CD8-positive, alpha-beta memory T cell (primary cell): Measurements from ENCODE around the gene SLC35F2. TPM values are rescaled to one million over a fixed set of nuclear protein-coding genes. Genes with fewer than 3 reads are reported as not detected.

Source experiments
- CTCF ChIA-PET: fragments of 350-600 bp; sonication (Branson Sonifier 250); formaldehyde crosslinking; loops from one replicate; lab custom pipeline; 2021; ENCODE audit warnings: antibody characterized with exemption; lab: Charles Lee
- POLR2A ChIA-PET: fragments of 350-600 bp; sonication (Branson Sonifier 250); formaldehyde crosslinking; loops from one replicate; lab custom pipeline; 2021; ENCODE audit warnings: antibody characterized with exemption; lab: Charles Lee
- DNase-seq, 5 donors: peaks; one replicate each; pipeline versions ENCODE4 v3.0.0 to v3.0.0-alpha.2; 2020 to 2022; ENCODE audit warnings: mixed read lengths in 1 of 5
- H3K27ac ChIP-seq: one replicate; pipeline ENCODE4 v1.7.0; 2013; ENCODE audit warnings: low read depth, mild to moderate bottlenecking, low read length, moderate library complexity
- H3K27me3 ChIP-seq: 2 replicates; pipeline ENCODE4 v1.7.0; 2013; ENCODE audit warnings: low read length, mild to moderate bottlenecking; ENCODE audit not compliant: insufficient read depth, poor library complexity, severe bottlenecking
- H3K36me3 ChIP-seq: 2 replicates; pipeline ENCODE4 v1.7.0; 2013; ENCODE audit warnings: mild to moderate bottlenecking, low read length, moderate library complexity; ENCODE audit not compliant: insufficient read depth
- H3K4me1 ChIP-seq: 2 replicates; pipeline ENCODE4 v1.7.0; 2013; ENCODE audit warnings: mild to moderate bottlenecking, low read length, moderate library complexity; ENCODE audit not compliant: insufficient read depth
- H3K4me3 ChIP-seq: 2 replicates; pipeline ENCODE4 v1.7.0; 2013; ENCODE audit warnings: mild to moderate bottlenecking, low read length
- H3K9me3 ChIP-seq: 2 replicates; pipeline ENCODE4 v1.7.0; 2013; ENCODE audit warnings: mild to moderate bottlenecking, low read length
- H3K27ac Mint-ChIP-seq, 8 donors: one replicate each; pipeline ENCODE4 v1.8.0; 2020 to 2021; ENCODE audit warnings: mixed read lengths in 8 of 8, mild to moderate bottlenecking in 6 of 8, inconsistent platforms in 3 of 8, moderate library complexity in 3 of 8
- H3K27me3 Mint-ChIP-seq, 2 donors: one replicate each; pipeline ENCODE4 v1.8.0; 2020 to 2021; ENCODE audit warnings: mixed read lengths in 2 of 2, mild to moderate bottlenecking in 1 of 2, moderate library complexity in 1 of 2
- H3K36me3 Mint-ChIP-seq, 3 donors: one replicate each; pipeline ENCODE4 v1.8.0; 2020 to 2021; ENCODE audit warnings: mixed read lengths in 3 of 3, inconsistent platforms in 1 of 3, mild to moderate bottlenecking in 1 of 3
- H3K4me1 Mint-ChIP-seq, 3 donors: one replicate each; pipeline ENCODE4 v1.8.0; 2020 to 2021; ENCODE audit warnings: mixed read lengths in 3 of 3, inconsistent platforms in 1 of 3, mild to moderate bottlenecking in 1 of 3
- H3K4me3 Mint-ChIP-seq, 7 donors: one replicate each; pipeline ENCODE4 v1.8.0; 2020 to 2021; ENCODE audit warnings: mixed read lengths in 7 of 7, mild to moderate bottlenecking in 6 of 7, moderate library complexity in 4 of 7, inconsistent platforms in 2 of 7
- H3K9me3 Mint-ChIP-seq, 5 donors: one replicate each; pipeline ENCODE4 v1.8.0; 2020 to 2022; ENCODE audit warnings: mixed read lengths in 5 of 5, mild to moderate bottlenecking in 3 of 5, moderate library complexity in 2 of 5, inconsistent platforms in 1 of 5
- polyA plus RNA-seq: library from polyadenylated mRNA; unstranded; fragments of 300-500 nt; fragmentation: Illumina TruSeq; gene quantifications from one replicate; pipeline ENCODE4 v1.2.3, GENCODE V29; 2021
- total RNA-seq, 2 experiments: library from RNA; stranded (reverse); gene quantifications; one replicate each; pipeline ENCODE4 v1.2.3, GENCODE V29; 2021

The SLC35F2 gene
- total and polyA plus RNA-seq, 3 experiments from 2014 or later: 11.6 to 34.5 (median 32.0) TPM

- Mint-ChIP-seq H3K27ac (no peak overlapping the region), H3K4me3 (no peak overlapping the region), H3K4me1 (no peaks in the 10 kb centered on the region), H3K27me3 (peaks cover 3 to 67% of the 10 kb centered on the region in 2 donors), H3K36me3 (no peaks in the 10 kb centered on the region), H3K9me3 (peaks cover 0 to 10% (median 5%) of the 10 kb centered on the region in 5 donors)
- ChIA-PET CTCF (interaction anchor here (1.1 kb wide), 1 partner anchor 163 kb away, joined by 3 read pairs; no protein-coding TSS in a partner anchor), POLR2A (no interaction called here)
- H3K9me3 ChIP-seq: no peaks in the 10 kb centered on the region
- DNase-seq: no peak
- no peak overlapping the region for H3K27ac ChIP-seq
- no peaks in the 10 kb centered on the region for H3K27me3 ChIP-seq
- no peak overlapping the region for H3K4me3 ChIP-seq
- no peaks in the 10 kb centered on the region for H3K4me1 ChIP-seq
- no peaks in the 10 kb centered on the region for H3K36me3 ChIP-seq
These were observed 117.4 kb downstream of the SLC35F2 start for GRCh38 chr11:107741044-107741823.

Other genes with a start within 250 kb of the SLC35F2 start
- gene SLN, start 146.7 kb downstream of the SLC35F2 start, total RNA-seq: not detected
- not detected for gene SLN, start 146.7 kb downstream of the SLC35F2 start, polyA plus RNA-seq
- gene RAB39A, start 69.7 kb upstream of the SLC35F2 start, total RNA-seq: under 1 TPM; 0.11 to 0.20 TPM
- not detected for gene RAB39A, start 69.7 kb upstream of the SLC35F2 start, polyA plus RNA-seq
- 10 to 100 TPM; 41.8 to 42.9 TPM for gene CUL5, start 150.1 kb upstream of the SLC35F2 start, total RNA-seq
- 39.0 TPM for gene CUL5, start 150.1 kb upstream of the SLC35F2 start, polyA plus RNA-seq